Astrocyte (in vitro differentiated cells and primary cell): ENCODE results near the gene SPPL3. TPM values are rescaled to one million over a fixed set of nuclear protein-coding genes. Genes with fewer than 3 reads are reported as not detected.

Experiments
- DNase-seq: peaks from one replicate; pipeline ENCODE4 v3.0.0-alpha.2; 2010; ENCODE audit warnings: low read depth
- FAIRE-seq: peaks from 2 replicates; lab custom pipeline; 2011; peaks lifted over from hg19 to GRCh38; lab: Jason Lieb, UNC
- H2AFZ ChIP-seq: 2 replicates; pipeline ENCODE4 v1.6.0; 2012; ENCODE audit warnings: low read depth, low read length, inconsistent platforms
- H3K27ac ChIP-seq: 2 replicates; pipeline ENCODE4 v1.5.1; 2011; ENCODE audit warnings: low read depth, low read length, inconsistent platforms
- H3K27me3 ChIP-seq: 2 replicates; pipeline ENCODE4 v1.6.0; 2011; ENCODE audit warnings: low read length, inconsistent platforms; ENCODE audit not compliant: insufficient read depth
- H3K36me3 ChIP-seq: 2 replicates; pipeline ENCODE4 v1.5.1; 2011; ENCODE audit warnings: low read length, inconsistent platforms; ENCODE audit not compliant: insufficient read depth
- H3K4me1 ChIP-seq: 2 replicates; pipeline ENCODE4 v1.5.1; 2011; ENCODE audit warnings: low read length, inconsistent platforms; ENCODE audit not compliant: insufficient read depth
- H3K4me2 ChIP-seq: 2 replicates; pipeline ENCODE4 v1.6.0; 2012; ENCODE audit warnings: low read length, inconsistent platforms
- H3K4me3 ChIP-seq: 2 replicates; pipeline ENCODE4 v1.5.1; 2011; ENCODE audit warnings: low read depth, mild to moderate bottlenecking, low read length, inconsistent platforms; ENCODE audit not compliant: insufficient read depth
- H3K79me2 ChIP-seq: 2 replicates; pipeline ENCODE4 v1.6.0; 2012; ENCODE audit warnings: mild to moderate bottlenecking, low read length, inconsistent platforms; ENCODE audit not compliant: insufficient read depth
- H3K9ac ChIP-seq: 2 replicates; pipeline ENCODE4 v1.6.0; 2012; ENCODE audit warnings: mild to moderate bottlenecking, low read length, inconsistent platforms
- H3K9me3 ChIP-seq: 2 replicates; pipeline ENCODE4 v1.5.1; 2012; ENCODE audit warnings: low read depth, mild to moderate bottlenecking, low read length, inconsistent platforms; ENCODE audit not compliant: insufficient read depth
- H4K20me1 ChIP-seq: 2 replicates; pipeline ENCODE4 v1.6.0; 2012; ENCODE audit warnings: low read length, inconsistent platforms; ENCODE audit not compliant: insufficient read depth
- H3K27ac Mint-ChIP-seq: one replicate; pipeline ENCODE4 v1.8.0; 2021; ENCODE audit warnings: mild to moderate bottlenecking, mixed read lengths; ENCODE audit not compliant: unreplicated experiment
- H3K27me3 Mint-ChIP-seq: one replicate; pipeline ENCODE4 v1.8.0; 2021; ENCODE audit warnings: low read depth, mixed read lengths; ENCODE audit not compliant: unreplicated experiment
- H3K36me3 Mint-ChIP-seq: one replicate; pipeline ENCODE4 v1.8.0; 2021; ENCODE audit warnings: low read depth, mixed read lengths; ENCODE audit not compliant: unreplicated experiment
- H3K4me1 Mint-ChIP-seq: one replicate; pipeline ENCODE4 v1.8.0; 2021; ENCODE audit warnings: low read depth, mixed read lengths; ENCODE audit not compliant: unreplicated experiment
- H3K4me3 Mint-ChIP-seq: one replicate; pipeline ENCODE4 v1.8.0; 2021; ENCODE audit warnings: mild to moderate bottlenecking, moderate library complexity, mixed read lengths; ENCODE audit not compliant: unreplicated experiment
- H3K9me3 Mint-ChIP-seq: one replicate; pipeline ENCODE4 v1.8.0; 2021; ENCODE audit warnings: mild to moderate bottlenecking, mixed read lengths; ENCODE audit not compliant: unreplicated experiment
- EZH2 ChIP-seq: IDR thresholded peaks from 2 replicates; pipeline ENCODE4 v1.6.1; 2012; ENCODE audit warnings: mild to moderate bottlenecking, low read length, inconsistent platforms; ENCODE audit not compliant: insufficient read depth
- total RNA-seq: library from RNA; stranded (reverse); gene quantifications from 2 replicates; pipeline ENCODE4 v1.2.1, GENCODE V29; 2021
- TF ChIP-seq, protein P1 (sequence below): IDR thresholded peaks from 2 replicates; pipeline ENCODE4 v1.5.1; 2011; ENCODE audit warnings: low read depth, mild to moderate bottlenecking, inconsistent platforms, low read length, moderate library complexity; ENCODE audit not compliant: insufficient read depth

The SPPL3 gene
- total RNA-seq, 1 donor from 2014 or later, result 48.3 TPM

DNA sequence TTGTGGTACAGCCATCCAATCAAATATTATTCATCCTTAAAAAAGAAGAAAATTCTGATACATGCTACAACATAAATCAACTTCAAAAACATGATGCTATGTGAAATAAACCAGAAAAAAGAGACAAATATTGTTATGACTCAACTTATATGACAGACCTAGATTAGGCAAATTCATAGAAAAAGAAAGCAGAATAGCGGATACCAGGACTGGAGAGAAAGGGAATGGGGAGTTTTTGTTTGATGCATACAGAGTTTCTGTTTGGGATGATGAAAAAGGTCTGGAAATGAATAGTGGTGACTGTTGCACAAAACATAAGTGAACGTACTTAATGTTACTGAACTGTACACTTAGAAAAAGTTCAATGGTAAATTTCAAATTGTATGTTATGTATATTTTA is 82.3 kb downstream of the SPPL3 start:
- no peak overlapping the region for H3K27ac Mint-ChIP-seq

GRCh38 chr12:120820884-120821510 is 83.2 kb downstream of the SPPL3 start:
- Histone ChIP-seq H3K4me3 (no peak overlapping the region), H4K20me1 (peaks cover 45% of the 10 kb centered on the region), H3K9ac (no peak overlapping the region), H3K79me2 (peaks cover 32% of the 10 kb centered on the region), H2AFZ (no peak overlapping the region), H3K36me3 (no peaks in the 10 kb centered on the region), H3K27me3 (no peaks in the 10 kb centered on the region), H3K4me1 (no peaks in the 10 kb centered on the region), H3K4me2 (no peak overlapping the region), H3K27ac (no peak overlapping the region), H3K9me3 (no peaks in the 10 kb centered on the region)
- Mint-ChIP-seq H3K36me3 (no peaks in the 10 kb centered on the region), H3K27me3 (no peaks in the 10 kb centered on the region), H3K4me1 (peaks cover 27% of the 10 kb centered on the region), H3K9me3 (no peaks in the 10 kb centered on the region), H3K4me3 (no peak overlapping the region), H3K27ac (no peak overlapping the region)
- DNase-seq (no peak), FAIRE-seq (no peak)
- no peak for TF ChIP-seq EZH2
- TF ChIP-seq, protein P1, sequence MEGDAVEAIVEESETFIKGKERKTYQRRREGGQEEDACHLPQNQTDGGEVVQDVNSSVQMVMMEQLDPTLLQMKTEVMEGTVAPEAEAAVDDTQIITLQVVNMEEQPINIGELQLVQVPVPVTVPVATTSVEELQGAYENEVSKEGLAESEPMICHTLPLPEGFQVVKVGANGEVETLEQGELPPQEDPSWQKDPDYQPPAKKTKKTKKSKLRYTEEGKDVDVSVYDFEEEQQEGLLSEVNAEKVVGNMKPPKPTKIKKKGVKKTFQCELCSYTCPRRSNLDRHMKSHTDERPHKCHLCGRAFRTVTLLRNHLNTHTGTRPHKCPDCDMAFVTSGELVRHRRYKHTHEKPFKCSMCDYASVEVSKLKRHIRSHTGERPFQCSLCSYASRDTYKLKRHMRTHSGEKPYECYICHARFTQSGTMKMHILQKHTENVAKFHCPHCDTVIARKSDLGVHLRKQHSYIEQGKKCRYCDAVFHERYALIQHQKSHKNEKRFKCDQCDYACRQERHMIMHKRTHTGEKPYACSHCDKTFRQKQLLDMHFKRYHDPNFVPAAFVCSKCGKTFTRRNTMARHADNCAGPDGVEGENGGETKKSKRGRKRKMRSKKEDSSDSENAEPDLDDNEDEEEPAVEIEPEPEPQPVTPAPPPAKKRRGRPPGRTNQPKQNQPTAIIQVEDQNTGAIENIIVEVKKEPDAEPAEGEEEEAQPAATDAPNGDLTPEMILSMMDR, result no peak

More for the DNA sequence above, 82.3 kb downstream of the SPPL3 start:
- no peaks in the 10 kb centered on the region for H3K27me3 Mint-ChIP-seq
- no peak for DNase-seq
- Histone ChIP-seq H4K20me1 (peaks cover 45% of the 10 kb centered on the region), H3K9ac (no peak overlapping the region), H3K4me3 (no peak overlapping the region), H3K27me3 (no peaks in the 10 kb centered on the region), H2AFZ (no peak overlapping the region), H3K36me3 (no peaks in the 10 kb centered on the region), H3K4me1 (no peaks in the 10 kb centered on the region), H3K27ac (no peak overlapping the region), H3K9me3 (no peaks in the 10 kb centered on the region), H3K79me2 (peaks cover 32% of the 10 kb centered on the region), H3K4me2 (no peak overlapping the region)
- no peaks in the 10 kb centered on the region for H3K9me3 Mint-ChIP-seq
- peaks cover 30% of the 10 kb centered on the region for H3K4me1 Mint-ChIP-seq
- no peaks in the 10 kb centered on the region for H3K36me3 Mint-ChIP-seq
- no peak for TF ChIP-seq EZH2
- TF ChIP-seq, protein P1, result no peak
- no peak overlapping the region for H3K4me3 Mint-ChIP-seq
- no peak for FAIRE-seq

- no peaks in the 10 kb centered on the region for H3K27me3 ChIP-seq
- no peak overlapping the region for H2AFZ ChIP-seq
- no peak overlapping the region for H3K4me2 ChIP-seq
- H3K27ac ChIP-seq, result no peak overlapping the region
- H3K36me3 ChIP-seq, result no peaks in the 10 kb centered on the region
- TF ChIP-seq, protein P1, result no peak
- TF ChIP-seq EZH2, result no peak
- no peaks in the 10 kb centered on the region for H3K4me1 ChIP-seq
- no peak overlapping the region for H3K4me3 ChIP-seq
- FAIRE-seq (no peak), DNase-seq (no peak)
- peaks cover 42% of the 10 kb centered on the region for H4K20me1 ChIP-seq
- no peaks in the 10 kb centered on the region for H3K9me3 ChIP-seq
- no peaks in the 10 kb centered on the region for H3K36me3 Mint-ChIP-seq
- no peaks in the 10 kb centered on the region for H3K9me3 Mint-ChIP-seq
- H3K9ac ChIP-seq, result no peak overlapping the region
- peaks cover 26% of the 10 kb centered on the region for H3K79me2 ChIP-seq
- peaks cover 25% of the 10 kb centered on the region for H3K4me1 Mint-ChIP-seq
- no peaks in the 10 kb centered on the region for H3K27me3 Mint-ChIP-seq
- peak overlapping the region; percentile 3 for H3K4me3 Mint-ChIP-seq
- peak overlapping the region; percentile 79 for H3K27ac Mint-ChIP-seq
Measured at GRCh38 chr12:120818416-120818815, 85.7 kb downstream of the SPPL3 start.
